ENCODE measurements around the gene MAP3K10.
"Not testable (repeated sequence)": the region's sequence is repeated elsewhere in the genome, so short reads cannot be mapped to it uniquely, and the experiment has no call there.

MAP3K10 gene

DNA sequence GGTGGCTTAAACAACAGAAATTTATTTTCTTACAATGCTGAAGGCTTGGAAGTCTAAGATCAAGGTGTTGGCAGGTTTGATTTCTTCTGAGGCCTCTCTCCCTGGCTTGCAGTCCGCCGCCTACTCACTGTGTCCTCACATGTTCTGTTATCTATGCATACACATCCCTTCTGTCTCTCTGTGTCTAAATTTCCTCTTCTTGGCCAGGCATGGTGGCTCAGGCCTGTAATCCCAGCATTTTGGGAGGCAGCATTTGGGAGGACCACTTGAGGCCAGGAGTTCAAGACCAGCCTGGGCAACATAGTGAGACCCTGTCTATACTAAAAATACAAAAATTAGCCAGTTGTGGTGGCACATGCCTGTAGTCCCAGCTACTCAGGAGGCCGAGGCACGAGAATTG lies 19.9 kb upstream of the MAP3K10 start:
- not testable (repeated sequence) for DNase-seq (ENCODE audit: low read depth, low spot score)

DNA sequence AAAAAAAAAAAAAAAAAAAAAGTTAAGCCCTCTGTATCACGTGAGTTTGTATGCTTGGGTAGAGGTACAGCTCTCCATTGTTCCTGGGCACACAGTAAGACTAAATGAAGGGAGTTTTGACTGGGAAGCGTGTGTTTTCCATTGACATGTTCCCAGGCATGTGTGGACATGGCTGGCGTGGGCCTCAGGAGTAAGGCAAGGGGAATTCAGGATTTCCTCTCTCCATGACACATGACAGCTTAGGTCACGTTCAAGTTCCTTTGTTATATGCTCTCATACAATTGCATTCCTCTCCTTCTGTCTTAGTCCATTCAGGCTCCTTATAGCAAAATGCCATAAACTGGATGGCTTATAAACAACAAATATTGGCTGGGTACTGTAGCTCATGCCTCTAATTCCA lies 17.1 kb upstream of the MAP3K10 start:
- no peak for DNase-seq (ENCODE audit: low read depth, low spot score)

DNA sequence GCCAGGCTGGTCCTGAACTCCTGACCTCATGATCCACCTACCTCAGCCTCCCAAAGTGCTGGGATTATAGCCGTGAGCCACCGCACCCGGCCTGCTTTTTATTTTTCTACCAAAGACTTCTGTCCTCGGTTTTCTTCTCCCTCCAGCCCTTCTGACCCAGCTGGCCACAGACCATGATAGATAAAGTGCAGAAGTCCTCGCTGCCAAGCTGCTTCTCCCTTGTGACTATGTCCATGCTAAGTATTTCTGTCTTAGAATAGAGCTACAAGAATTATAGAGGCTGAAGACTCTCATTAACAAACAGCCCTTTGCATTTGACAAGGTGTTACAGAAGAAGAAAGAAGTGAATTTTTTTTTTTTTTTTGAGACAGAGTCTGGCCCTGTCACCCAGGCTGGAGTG lies 15.4 kb upstream of the MAP3K10 start:
- no peak for DNase-seq (ENCODE audit: low read depth, low spot score)

DNA sequence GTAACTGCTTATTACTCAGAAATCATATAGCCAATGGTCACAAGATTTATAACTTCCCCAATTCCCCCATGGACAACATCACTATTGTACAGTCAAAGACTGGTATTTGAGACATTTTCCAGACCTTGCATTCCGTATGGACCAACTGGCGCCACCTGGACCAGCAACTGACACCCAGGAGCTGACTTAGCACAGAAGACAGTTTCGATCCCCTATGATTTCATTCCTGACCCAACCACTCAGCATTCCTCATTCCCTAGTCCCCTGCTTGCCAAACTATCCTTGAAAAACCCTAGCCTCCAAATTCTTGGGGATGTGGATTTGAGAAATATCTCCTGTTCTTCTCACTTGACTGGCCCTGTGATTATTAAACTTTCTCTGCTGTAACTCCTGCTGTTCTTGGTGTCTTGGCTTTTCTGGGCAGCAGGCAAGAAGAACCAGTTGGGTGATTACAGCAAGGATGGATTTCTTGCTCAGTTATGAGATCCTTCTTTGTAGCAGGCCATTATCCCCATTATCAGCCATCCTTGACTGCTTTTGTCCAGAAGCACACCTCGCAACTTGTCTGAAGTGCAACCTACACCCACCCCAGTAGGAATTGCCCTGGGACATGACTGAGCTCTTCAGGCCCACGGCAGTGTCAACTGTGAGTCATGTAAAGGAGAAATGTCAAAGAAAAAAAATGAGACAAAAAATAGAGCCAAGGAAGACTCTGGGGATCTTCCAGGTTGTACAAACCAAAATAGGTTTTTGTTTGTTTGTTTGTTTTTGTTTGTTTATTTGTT lies 13.7 kb upstream of the MAP3K10 start:
- DNase-seq (ENCODE audit: low read depth, low spot score), result no peak

DNA sequence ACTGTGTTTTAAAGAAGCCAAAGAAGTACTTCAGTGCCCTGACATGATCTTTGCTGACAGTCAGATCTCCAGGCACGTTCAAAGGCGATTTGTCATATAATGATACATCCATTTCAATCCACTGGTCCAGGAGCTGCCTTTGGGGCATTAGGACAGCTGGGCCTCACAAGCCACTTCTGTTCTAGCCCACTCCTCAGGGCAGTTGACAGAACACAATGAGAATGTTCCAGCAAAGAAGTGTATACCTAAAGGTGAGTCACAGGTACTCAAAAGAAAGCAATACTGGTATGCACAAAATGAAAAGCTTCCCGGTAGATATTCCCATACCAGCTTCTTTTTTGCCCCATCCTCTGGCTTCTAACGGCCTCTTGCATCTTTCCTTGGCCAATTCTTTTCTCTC lies 12.5 kb upstream of the MAP3K10 start:
- DNase-seq (ENCODE audit: low read depth, low spot score), result no peak

DNA sequence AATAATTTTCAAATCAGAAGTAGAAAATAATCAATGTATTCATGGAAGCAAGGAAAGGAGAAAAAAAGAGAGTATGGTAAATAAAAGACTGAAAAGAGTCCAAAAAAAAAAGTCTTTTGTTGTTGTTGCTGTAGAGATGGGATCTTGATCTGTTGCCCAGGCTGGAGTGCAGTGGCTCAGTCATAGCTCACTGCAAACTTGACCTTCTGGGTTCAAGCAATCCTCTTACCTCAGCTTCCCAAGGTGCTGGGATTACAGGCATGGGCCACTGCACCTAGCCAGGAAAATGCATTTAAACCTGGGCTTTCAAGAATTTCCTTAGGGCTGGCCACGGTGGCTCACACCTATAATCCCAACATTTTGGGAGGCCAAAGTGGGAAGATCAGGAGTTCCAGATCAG lies 7.0 kb upstream of the MAP3K10 start:
- DNase-seq (ENCODE audit: low read depth, low spot score), result no peak

DNA sequence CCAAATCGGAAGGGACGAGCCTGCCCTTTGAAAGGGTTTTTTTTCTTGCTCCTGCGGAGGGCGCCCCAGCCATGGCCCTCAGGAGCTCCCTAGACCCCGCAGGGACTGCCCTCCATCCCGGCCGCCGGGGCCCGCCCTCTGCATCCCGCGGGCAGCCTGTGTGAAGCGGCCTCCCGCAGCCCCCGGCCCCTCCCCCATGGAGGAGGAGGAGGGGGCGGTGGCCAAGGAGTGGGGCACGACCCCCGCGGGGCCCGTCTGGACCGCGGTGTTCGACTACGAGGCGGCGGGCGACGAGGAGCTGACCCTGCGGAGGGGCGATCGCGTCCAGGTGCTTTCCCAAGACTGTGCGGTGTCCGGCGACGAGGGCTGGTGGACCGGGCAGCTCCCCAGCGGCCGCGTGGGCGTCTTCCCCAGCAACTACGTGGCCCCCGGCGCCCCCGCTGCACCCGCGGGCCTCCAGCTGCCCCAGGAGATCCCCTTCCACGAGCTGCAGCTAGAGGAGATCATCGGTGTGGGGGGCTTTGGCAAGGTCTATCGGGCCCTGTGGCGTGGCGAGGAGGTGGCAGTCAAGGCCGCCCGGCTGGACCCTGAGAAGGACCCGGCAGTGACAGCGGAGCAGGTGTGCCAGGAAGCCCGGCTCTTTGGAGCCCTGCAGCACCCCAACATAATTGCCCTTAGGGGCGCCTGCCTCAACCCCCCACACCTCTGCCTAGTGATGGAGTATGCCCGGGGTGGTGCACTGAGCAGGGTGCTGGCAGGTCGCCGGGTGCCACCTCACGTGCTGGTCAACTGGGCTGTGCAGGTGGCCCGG lies 815 bp downstream of the MAP3K10 start:
- no peak for DNase-seq (ENCODE audit: low read depth, low spot score)

DNA sequence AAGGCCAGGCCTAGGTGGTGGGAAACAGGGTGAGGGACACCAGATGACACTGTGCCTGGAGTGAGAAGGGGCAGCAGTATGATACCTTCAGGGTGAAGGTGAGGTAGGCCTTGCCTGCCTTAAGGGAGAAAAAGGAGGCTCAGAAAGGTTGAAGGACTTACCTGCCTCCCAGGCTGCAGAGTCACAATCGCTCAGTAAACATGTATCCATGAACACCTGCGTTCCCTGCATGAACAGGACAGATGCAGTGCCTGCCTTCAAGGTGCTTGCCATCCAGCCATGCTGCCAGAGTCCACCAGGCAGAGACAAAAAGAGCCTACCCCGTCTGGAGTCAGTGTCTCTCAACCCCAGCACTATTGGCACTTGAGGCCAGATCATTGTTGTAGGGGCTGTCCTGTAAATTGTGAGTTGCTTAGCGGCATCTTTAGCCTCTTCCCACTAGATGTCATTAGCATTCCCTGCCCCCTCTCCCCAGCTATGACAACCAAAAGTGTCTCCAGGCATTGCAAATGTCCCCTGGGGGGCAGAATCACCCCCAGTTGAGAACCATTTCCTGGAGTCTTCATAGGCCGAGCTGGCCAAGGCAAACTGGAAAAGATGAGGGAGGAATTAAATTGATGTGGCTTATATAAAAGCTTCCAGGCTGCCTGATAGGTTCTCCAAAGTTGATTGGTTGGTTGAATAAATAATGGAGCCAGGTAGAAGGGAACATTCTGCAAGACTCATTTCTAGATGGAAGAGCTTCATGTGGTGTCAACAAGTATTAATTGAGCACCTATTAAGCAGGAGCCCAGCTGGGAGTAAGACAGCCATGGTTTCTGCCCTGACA lies 1.7 kb downstream of the MAP3K10 start:
- DNase-seq (ENCODE audit: low read depth, low spot score), result no peak

DNA sequence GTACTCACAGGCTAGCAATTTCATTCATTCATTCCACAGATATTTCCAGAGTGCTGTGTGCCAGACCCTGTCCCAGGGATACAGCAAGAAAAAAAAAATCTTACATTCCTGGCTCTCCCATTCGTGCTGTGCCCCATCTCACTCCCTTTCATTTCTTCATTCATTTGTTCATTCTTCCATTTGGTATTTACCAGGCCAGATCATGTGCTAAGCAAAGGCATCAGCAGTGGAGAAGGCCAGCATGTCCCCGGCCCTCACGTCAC lies 2.3 kb downstream of the MAP3K10 start:
- DNase-seq (ENCODE audit: low read depth, low spot score), result no peak

DNA sequence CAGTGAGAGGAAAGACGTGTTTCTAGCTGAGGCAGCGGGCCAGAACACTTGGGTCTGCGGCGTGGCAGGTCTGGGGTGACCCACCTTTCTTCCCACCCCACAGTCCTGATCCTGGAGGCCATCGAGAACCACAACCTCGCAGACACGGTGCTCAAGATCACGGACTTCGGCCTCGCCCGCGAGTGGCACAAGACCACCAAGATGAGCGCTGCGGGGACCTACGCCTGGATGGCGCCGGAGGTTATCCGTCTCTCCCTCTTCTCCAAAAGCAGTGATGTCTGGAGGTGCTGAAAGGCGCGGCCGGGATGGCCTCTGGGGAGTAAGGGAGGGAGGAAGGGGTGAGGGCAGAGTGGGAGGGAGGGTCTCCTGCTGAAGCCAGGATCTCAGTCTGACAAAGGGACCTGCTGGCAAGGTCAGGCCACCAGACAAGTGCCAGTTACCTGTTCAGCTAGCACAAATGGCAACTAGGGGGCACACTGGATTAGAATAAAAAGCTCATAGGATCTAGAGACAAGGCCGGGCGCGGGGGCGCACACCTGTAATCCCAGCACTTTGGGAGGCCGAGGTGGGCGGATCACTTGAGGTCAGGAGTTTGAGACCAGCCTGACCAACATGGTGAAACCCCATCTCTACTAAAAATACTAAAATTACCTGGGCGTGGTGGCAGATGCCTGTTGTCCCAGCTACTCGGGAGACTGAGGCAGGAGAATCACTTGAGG lies 7.2 kb downstream of the MAP3K10 start:
- no peak for DNase-seq (ENCODE audit: low read depth, low spot score)

DNA sequence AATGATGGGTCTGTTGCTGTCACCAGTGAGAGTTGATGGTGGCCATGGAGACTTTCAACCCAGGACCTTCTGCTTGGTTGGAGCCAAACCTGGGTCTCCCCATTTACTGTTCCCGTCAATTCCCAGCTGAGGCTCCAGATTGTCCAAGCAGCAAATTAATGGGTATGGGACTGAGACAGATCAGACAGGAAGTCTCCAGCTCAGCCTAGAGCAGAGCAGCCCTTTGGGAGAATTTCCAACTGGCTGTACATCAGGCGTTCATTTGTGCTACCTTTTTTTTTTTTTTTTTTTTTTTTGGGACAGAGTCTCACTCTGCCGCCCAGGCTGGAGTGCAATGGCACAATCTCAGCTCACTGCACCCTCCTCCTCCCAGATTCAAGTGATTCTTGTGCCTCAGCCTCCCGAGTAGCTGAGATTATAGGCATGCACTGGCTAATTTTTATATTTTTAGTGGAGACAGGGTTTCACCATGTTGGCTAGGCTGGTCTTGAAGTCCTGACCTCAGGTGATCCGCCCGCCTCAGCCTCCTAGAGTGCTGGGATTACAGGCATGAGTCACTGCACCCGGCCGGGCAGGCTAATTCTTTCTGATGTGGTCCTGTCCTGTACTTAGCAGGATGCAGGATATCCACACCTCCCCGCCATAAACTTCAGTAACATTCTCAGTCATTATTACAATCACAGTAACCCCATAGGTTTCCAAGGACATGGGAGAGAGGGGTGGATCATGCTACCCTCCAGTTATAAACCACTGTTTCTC lies 9.3 kb downstream of the MAP3K10 start:
- DNase-seq (ENCODE audit: low read depth, low spot score), result no peak

DNA sequence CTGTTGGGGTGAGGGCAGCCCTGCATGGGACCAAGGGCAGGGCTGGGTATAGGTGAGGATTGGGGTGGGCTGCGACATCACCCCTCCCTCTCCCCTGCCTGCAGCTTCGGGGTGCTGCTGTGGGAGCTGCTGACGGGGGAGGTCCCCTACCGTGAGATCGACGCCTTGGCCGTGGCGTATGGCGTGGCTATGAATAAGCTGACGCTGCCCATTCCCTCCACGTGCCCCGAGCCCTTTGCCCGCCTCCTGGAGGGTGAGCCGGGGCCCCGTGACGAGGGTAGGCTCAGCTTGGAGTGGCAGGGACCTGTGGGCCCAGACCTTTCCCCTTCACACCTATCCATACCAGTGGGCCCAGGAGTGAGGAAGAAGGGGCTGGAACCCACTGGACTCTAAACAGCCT lies 13.2 kb downstream of the MAP3K10 start:
- no peak for DNase-seq (ENCODE audit: low read depth, low spot score)

DNA sequence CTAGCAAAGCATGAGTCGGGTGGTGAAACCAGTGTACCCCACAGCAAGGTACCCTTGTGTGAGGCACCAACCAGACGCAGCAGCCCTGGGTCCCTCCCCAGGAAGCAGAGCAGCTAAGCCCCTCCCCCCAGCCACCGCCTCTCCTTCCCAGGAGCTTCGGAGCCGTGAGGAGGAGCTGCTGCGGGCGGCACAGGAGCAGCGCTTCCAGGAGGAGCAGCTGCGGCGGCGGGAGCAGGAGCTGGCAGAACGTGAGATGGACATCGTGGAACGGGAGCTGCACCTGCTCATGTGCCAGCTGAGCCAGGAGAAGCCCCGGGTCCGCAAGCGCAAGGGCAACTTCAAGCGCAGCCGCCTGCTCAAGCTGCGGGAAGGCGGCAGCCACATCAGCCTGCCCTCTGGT lies 14.5 kb downstream of the MAP3K10 start:
- no peak for DNase-seq (ENCODE audit: low read depth, low spot score)

DNA sequence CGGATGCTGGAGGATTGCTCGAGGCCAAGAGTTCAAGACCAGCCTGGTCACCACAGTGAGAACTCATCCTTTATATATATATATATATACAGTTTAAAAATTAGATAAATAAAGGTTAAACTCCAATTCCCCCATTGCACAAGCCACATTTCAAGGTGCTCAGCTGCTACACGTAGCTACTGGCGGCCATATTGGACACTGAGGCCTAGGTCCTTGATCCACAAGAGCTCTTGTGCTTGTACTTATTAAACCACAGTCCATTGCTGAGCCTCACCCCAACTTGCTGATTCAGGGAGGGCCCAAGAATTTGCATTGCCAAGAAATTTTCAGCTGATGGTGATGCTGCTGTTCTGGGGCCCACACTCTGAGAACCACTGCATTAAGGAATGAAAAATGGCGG lies 17.4 kb downstream of the MAP3K10 start:
- no peak for DNase-seq (ENCODE audit: low read depth, low spot score)

DNA sequence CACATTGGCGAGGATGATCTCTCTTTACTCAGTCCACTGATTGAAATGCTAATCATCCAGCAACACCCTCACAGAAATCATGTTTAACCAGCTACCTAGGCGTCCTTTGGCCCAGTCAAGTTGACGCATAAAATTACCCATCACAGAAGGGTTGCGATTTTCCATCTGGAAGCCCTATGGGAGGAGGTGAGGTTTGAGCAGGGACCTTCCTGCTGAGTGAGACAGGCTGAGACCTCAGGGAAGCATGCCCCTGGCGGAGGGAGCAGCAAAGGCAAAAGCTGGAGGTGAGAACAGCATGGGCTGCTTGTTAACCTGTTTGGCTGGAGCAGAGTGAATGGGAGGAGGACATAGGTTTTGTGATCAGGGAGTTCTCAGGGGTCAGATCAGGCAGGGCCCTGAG lies 19.7 kb downstream of the MAP3K10 start:
- DNase-seq (ENCODE audit: low read depth, low spot score), result no peak

DNA sequence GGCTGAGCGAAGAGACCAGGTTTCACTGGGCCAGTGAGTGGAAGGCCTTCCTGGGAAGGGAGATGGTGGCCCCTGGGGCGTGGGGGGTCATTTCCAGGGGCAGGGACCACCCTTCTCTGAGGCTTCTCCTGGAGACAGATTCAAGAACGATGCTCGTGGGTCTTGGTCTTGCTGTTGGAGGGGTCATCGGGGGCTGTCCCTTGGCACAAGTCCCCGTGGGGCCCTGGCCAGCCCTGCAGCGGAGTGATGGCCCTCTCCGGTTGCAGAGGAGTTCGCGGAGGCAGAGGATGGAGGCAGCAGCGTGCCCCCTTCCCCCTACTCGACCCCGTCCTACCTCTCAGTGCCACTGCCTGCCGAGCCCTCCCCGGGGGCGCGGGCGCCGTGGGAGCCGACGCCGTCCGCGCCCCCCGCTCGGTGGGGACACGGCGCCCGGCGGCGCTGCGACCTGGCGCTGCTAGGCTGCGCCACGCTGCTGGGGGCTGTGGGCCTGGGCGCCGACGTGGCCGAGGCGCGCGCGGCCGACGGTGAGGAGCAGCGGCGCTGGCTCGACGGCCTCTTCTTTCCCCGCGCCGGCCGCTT lies 22.1 kb downstream of the MAP3K10 start:
- DNase-seq (ENCODE audit: low read depth, low spot score), result no peak

DNA sequence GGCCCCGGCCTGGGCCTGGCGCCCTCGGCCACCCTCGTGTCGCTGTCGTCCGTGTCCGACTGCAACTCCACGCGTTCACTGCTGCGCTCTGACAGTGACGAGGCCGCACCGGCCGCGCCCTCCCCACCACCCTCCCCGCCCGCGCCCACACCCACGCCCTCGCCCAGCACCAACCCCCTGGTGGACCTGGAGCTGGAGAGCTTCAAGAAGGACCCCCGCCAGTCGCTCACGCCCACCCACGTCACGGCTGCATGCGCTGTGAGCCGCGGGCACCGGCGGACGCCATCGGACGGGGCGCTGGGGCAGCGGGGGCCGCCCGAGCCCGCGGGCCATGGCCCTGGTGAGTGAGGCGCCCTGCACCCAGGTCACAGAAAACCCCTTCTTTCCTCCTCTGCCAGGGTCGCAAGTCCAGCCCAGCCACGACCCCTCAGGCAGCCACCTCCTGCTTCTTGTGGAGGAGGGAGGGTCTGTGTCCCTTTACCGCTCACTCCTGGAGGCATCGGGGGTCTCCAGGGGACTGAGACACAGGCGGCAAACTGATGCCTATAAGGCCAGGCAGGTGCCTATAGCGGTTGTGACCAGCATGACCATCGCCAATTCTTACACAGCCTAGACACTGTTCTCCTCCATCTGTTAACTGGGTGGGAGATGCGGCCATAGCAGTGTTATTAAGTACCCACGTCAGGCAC lies 22.8 kb downstream of the MAP3K10 start:
- no peak for DNase-seq (ENCODE audit: low read depth, low spot score)

DNA sequence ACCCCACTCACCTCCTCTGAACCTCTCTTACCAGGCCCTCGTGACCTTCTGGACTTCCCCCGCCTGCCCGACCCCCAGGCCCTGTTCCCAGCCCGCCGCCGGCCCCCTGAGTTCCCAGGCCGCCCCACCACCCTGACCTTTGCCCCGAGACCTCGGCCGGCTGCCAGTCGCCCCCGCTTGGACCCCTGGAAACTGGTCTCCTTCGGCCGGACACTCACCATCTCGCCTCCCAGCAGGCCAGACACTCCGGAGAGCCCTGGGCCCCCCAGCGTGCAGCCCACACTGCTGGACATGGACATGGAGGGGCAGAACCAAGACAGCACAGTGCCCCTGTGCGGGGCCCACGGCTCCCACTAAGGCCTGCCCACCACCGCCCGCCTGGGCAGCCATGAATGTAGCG lies 23.7 kb downstream of the MAP3K10 start:
- no peak for DNase-seq (ENCODE audit: low read depth, low spot score)

DNA sequence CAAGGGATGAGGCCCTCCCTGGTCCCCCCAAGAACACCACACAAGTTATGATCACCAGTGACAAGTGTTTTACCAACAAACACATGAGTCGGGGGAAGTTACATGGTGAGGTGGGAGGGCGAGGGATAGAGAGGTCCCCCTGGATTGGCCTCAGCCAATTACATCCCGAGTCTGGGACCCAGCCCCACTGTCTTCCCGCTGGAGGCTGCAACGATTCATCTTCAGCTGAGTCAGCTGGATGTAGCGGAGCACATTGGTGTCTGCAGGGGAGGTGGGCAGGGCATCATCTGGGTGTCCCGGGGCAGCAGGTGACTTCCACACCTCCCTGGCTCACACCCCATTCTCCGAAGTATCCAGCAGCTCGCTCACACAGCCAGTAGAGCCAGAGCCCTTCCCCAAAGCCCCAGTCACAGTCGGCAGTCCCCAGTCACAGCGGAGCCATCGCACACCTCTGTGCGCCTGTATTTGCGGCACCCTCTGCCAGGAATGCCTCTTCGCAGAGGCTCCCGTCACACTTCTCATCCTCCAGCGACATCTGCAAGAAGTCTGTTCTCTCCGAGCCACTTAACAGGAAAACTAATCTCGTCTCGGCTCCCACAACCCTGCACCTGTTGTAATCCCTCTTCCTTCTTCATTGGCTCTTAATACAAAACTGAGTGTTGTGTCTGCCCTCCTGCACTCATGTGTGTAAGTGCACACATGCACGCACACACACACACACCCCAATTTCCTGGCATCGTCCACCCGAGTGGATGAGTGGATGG lies 25.0 kb downstream of the MAP3K10 start:
- no peak for DNase-seq (ENCODE audit: low read depth, low spot score)

DNA sequence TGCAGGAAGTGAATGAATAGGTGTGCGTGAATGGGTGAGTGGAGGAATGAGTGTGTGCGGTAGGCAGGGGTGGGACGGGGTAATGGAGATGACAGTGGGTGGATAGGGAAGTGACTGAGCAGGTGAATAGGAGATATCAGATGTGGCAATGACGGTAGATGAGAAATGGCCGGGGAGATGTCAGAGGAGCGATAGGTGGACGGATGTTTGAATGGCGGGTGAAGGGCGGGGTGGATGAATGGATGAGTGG lies 25.5 kb downstream of the MAP3K10 start:
- no peak for DNase-seq (ENCODE audit: low read depth, low spot score)

Data from smooth muscle cell of the brain vasculature (primary cell).